Stomach (tissue), 9 donors: ENCODE data around the gene ITGB5. TPM values are rescaled to one million over a fixed set of nuclear protein-coding genes. Genes with fewer than 3 reads are reported as not detected.

ENCODE experiments used
- DNase-seq, 2 donors: peaks; one replicate each; pipeline versions ENCODE4 v3.0.0 to v3.0.0-alpha.2; 2013 to 2019
- H3K27ac ChIP-seq, 5 donors: fragments of 200-600 bp in 4 of 5; sonication (generic) in 4 of 5; one replicate each; pipeline ENCODE4 v1.5.1; 2013 to 2019; ENCODE audit warnings: mild to moderate bottlenecking in 1 of 5, moderate library complexity in 1 of 5
- H3K27me3 ChIP-seq, 3 donors: fragments of 200-600 bp; sonication (generic); one replicate each; pipeline ENCODE4 v1.5.1; 2017 to 2019; ENCODE audit warnings: mixed run types in 1 of 3
- H3K36me3 ChIP-seq, 4 donors: fragments of 200-600 bp; sonication (generic); 1 replicate in 3 of 4; 2 replicates in 1 of 4; pipeline ENCODE4 v1.5.1; 2016 to 2019
- H3K4me1 ChIP-seq, 4 donors: fragments of 200-600 bp; sonication (generic); one replicate each; pipeline ENCODE4 v1.5.1; 2016 to 2019
- H3K4me3 ChIP-seq, 4 donors: fragments of 200-600 bp; sonication (generic) in 3 of 4; one replicate each; pipeline ENCODE4 v1.5.1; 2016 to 2019; ENCODE audit warnings: mild to moderate bottlenecking in 1 of 4
- H3K9me3 ChIP-seq, 4 donors: fragments of 200-600 bp; sonication (generic); one replicate each; pipeline ENCODE4 v1.5.1; 2016 to 2019
- CTCF ChIP-seq, 7 experiments: fragments of 450-650 bp in 4 of 7; fragments of 200-600 bp in 3 of 7; sonication (generic) in 3 of 7; IDR thresholded peaks; one replicate each; pipeline ENCODE4 v1.5.1; 2016 to 2019; ENCODE audit warnings: antibody characterized with exemption in 7 of 7, control low read depth in 2 of 7, mild to moderate bottlenecking in 1 of 7
- EP300 ChIP-seq: sonication (generic); formaldehyde crosslinking; IDR thresholded peaks from one replicate; pipeline ENCODE4 v1.6.1; 2017; ENCODE audit warnings: antibody characterized with exemption
- POLR2A ChIP-seq, 4 donors: fragments of 450-650 bp; IDR thresholded peaks; one replicate each; pipeline ENCODE4 v1.6.1; 2016; ENCODE audit warnings: antibody characterized with exemption in 4 of 4, control low read depth in 2 of 4, mild to moderate bottlenecking in 1 of 4, moderate library complexity in 1 of 4
- POLR2AphosphoS5 ChIP-seq, 3 donors: sonication (generic); formaldehyde crosslinking; IDR thresholded peaks; one replicate each; pipeline ENCODE4 v1.6.1; 2016; ENCODE audit warnings: antibody characterized with exemption in 3 of 3
- WGBS, 5 donors: extraction: QIAGEN DNeasy Blood & Tissue Kit in 3 of 5; methylation state at CpG; one replicate each; pipeline versions ENCODE4 v1.1.5 to v1.1.7; 2013 to 2018; 5-methylcytosine and 5-hydroxymethylcytosine counted together
- intact Hi-C: fragments of 100-400 bp; cut with DNase I; formaldehyde crosslinking; loops from one replicate; pipeline ENCODE4 v1.15.1; 2023; ENCODE audit warnings: low total_unique reads
- polyA plus RNA-seq, 3 donors: library from polyadenylated mRNA; stranded (reverse); fragments of 200-250 nt; gene quantifications; one replicate each; pipeline ENCODE4 v1.2.3, GENCODE V29; 2013
- total RNA-seq, 5 donors: library from RNA; depleted of rRNA; stranded (reverse); fragments of >200 nt; gene quantifications; one replicate each; pipeline versions ENCODE4 v1.1.0 to v1.2.3, GENCODE V29; 2014 to 2016
- donor health status: healthy with polysubstance abuse.
- donor health status: Bipolar disorder and iron deficiency.
- donor health status: healthy.

The ITGB5 gene
- total and polyA plus RNA-seq, 8 donors = 8.2 to 205 (median 54.1) TPM

GRCh38 chr3:124768812-124769211 is 118.4 kb downstream of the ITGB5 start:
- peaks cover 10 to 40% (median 25%) of the 10 kb centered on the region in 4 donors for H3K4me1 ChIP-seq
- H3K4me3 ChIP-seq = no peak overlapping the region
- peaks cover 14 to 66% (median 60%) of the 10 kb centered on the region in 4 donors for H3K36me3 ChIP-seq
- H3K27ac ChIP-seq = no peak overlapping the region
- WGBS, 5 donors = 55 to 70% (median 68%) methylated on average over 7 of the region's 7 CpGs
- DNase-seq = no peak
- intact Hi-C loops = no loop called here
- no peaks in the 10 kb centered on the region for H3K9me3 ChIP-seq
- H3K27me3 ChIP-seq = no peaks in the 10 kb centered on the region
- peak in 1 of 7 experiments; percentile 18 for TF ChIP-seq CTCF (IDR thresholded peaks at IDR 0.05)
- TF ChIP-seq POLR2A (IDR thresholded peaks at IDR 0.05) = no peak
- no peak for TF ChIP-seq EP300
- TF ChIP-seq POLR2AphosphoS5 (IDR thresholded peaks at IDR 0.05) = no peak

- no peaks in the 10 kb centered on the region for H3K27me3 ChIP-seq
- no peak overlapping the region for H3K4me3 ChIP-seq
- peaks cover 10 to 29% (median 22%) of the 10 kb centered on the region in 4 donors for H3K4me1 ChIP-seq
- TF ChIP-seq CTCF (IDR thresholded peaks at IDR 0.05) (no peak), POLR2AphosphoS5 (IDR thresholded peaks at IDR 0.05) (no peak), EP300 (no peak), POLR2A (IDR thresholded peaks at IDR 0.05) (no peak)
- 87 to 97% (median 93%) methylated on average over 6 of the region's 6 CpGs for whole genome bisulfite sequencing, 5 donors
- H3K9me3 ChIP-seq = no peaks in the 10 kb centered on the region
- no peak overlapping the region for H3K27ac ChIP-seq
- intact Hi-C loops = no loop called here
- DNase-seq = no peak
- peaks cover 14 to 69% (median 67%) of the 10 kb centered on the region in 4 donors for H3K36me3 ChIP-seq
These were observed 119.5 kb downstream of the ITGB5 start for GRCh38 chr3:124767691-124768090.

DNA sequence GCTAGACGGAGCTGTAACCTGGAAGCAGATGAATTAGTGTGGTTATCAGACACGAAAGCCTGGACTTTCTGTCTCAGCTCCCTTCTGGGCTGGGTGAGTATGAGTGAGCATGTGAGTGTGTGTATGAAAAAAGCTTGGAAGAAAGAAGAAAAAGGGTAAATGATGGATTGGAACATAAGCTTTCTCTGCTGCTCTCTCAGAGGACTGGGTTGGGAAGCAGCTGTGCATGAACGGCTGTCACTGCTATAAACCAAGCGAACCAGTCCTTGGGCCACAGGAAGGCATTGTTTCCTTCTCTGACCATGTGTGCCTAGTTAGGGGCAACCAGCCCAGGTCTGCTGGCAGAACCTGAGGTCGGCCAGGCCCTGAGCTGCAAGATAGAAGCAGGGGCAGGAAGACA is 119.9 kb downstream of the ITGB5 start:
- no peak for TF ChIP-seq POLR2AphosphoS5 (IDR thresholded peaks at IDR 0.05)
- no peak for TF ChIP-seq EP300
- TF ChIP-seq CTCF (IDR thresholded peaks at IDR 0.05) = no peak
- no peak for TF ChIP-seq POLR2A (IDR thresholded peaks at IDR 0.05)
- H3K36me3 ChIP-seq = peaks cover 14 to 70% (median 68%) of the 10 kb centered on the region in 4 donors
- WGBS, 5 donors = 83 to 89% (median 89%) methylated on average over 5 of the region's 5 CpGs

GRCh38 chr3:124766113-124767095 is 120.8 kb downstream of the ITGB5 start:
- intact Hi-C loops = no loop called here
- H3K36me3 ChIP-seq = peaks cover 14 to 70% (median 65%) of the 10 kb centered on the region in 4 donors
- H3K27me3 ChIP-seq = no peaks in the 10 kb centered on the region
- DNase-seq = no peak
- no peak for TF ChIP-seq POLR2A (IDR thresholded peaks at IDR 0.05)
- no peak for TF ChIP-seq EP300
- TF ChIP-seq CTCF (IDR thresholded peaks at IDR 0.05) = no peak
- no peak for TF ChIP-seq POLR2AphosphoS5 (IDR thresholded peaks at IDR 0.05)
- no peak overlapping the region for H3K4me3 ChIP-seq
- H3K27ac ChIP-seq = no peak overlapping the region
- no peaks in the 10 kb centered on the region for H3K9me3 ChIP-seq
- peaks cover 3 to 26% (median 15%) of the 10 kb centered on the region in 4 donors for H3K4me1 ChIP-seq
- 90 to 93% (median 92%) methylated on average over 15 to 16 of the region's 16 CpGs for WGBS, 5 donors

More for the DNA sequence above, 119.9 kb downstream of the ITGB5 start:
- no peak for DNase-seq
- Histone ChIP-seq H3K9me3 (no peaks in the 10 kb centered on the region), H3K27ac (no peak overlapping the region), H3K27me3 (no peaks in the 10 kb centered on the region), H3K4me1 (peaks cover 6 to 26% (median 18%) of the 10 kb centered on the region in 4 donors), H3K4me3 (no peak overlapping the region)
- intact Hi-C loops = no loop called here
